Esophagus squamous epithelium (tissue), 5 donors: ENCODE measurements around the gene PIK3CB. TPM values are rescaled to one million over a fixed set of nuclear protein-coding genes. Genes with fewer than 3 reads are reported as not detected.

ENCODE experiments used
- DNase-seq: peaks from one replicate; lab custom pipeline; 2025; lab: John Stamatoyannopoulos, UW
- H3K27ac ChIP-seq, 4 donors: fragments of 200-600 bp; sonication (generic); one replicate each; pipeline ENCODE4 v1.5.1; 2016 to 2019; ENCODE audit warnings: mild to moderate bottlenecking in 1 of 4
- H3K27me3 ChIP-seq, 4 donors: fragments of 200-600 bp; sonication (generic); 1 replicate in 3 of 4; 2 replicates in 1 of 4; pipeline versions ENCODE4 v1.5.1 to v1.6.0; 2017 to 2021; ENCODE audit warnings: antibody characterized with exemption in 1 of 4
- H3K36me3 ChIP-seq, 3 donors: fragments of 200-600 bp; sonication (generic); one replicate each; pipeline ENCODE4 v1.5.1; 2016 to 2019
- H3K4me1 ChIP-seq, 3 donors: fragments of 200-600 bp; sonication (generic); one replicate each; pipeline ENCODE4 v1.5.1; 2017 to 2019
- H3K4me3 ChIP-seq, 4 donors: fragments of 200-600 bp; sonication (generic); 1 replicate in 3 of 4; 2 replicates in 1 of 4; pipeline ENCODE4 v1.5.1; 2016 to 2019; ENCODE audit warnings: mild to moderate bottlenecking in 2 of 4, moderate library complexity in 1 of 4
- H3K9me3 ChIP-seq, 3 donors: fragments of 200-600 bp; sonication (generic); one replicate each; pipeline ENCODE4 v1.5.1; 2016 to 2019
- CTCF ChIP-seq, 6 experiments: fragments of 450-650 bp in 4 of 6; fragments of 200-600 bp in 2 of 6; sonication (generic) in 2 of 6; IDR thresholded peaks; one replicate each; pipeline ENCODE4 v1.5.1; 2016 to 2019; ENCODE audit warnings: antibody characterized with exemption in 6 of 6, mild to moderate bottlenecking in 4 of 6, moderate library complexity in 4 of 6
- POLR2A ChIP-seq, 4 donors: fragments of 450-650 bp; IDR thresholded peaks; one replicate each; pipeline ENCODE4 v1.6.1; 2017; ENCODE audit warnings: antibody characterized with exemption in 4 of 4, mild to moderate bottlenecking in 4 of 4, moderate library complexity in 3 of 4
- WGBS, 2 donors: methylation state at CpG; one replicate each; pipeline ENCODE4 v1.1.5; 2018; 5-methylcytosine and 5-hydroxymethylcytosine counted together
- intact Hi-C: fragments of 100-400 bp; cut with DNase I; formaldehyde crosslinking; loops from one replicate; pipeline ENCODE4 v1.15.0; 2022
- total RNA-seq, 4 donors: library from RNA; depleted of rRNA; stranded (reverse); fragments of >200 nt; gene quantifications; one replicate each; pipeline ENCODE4 v1.1.0, GENCODE V29; 2016
- donor health status: DM: yes; HTN: yes; CAD: no.

PIK3CB gene
- total RNA-seq, 4 donors from 2014 or later: 14.7 to 36.2 (median 28.5) TPM

DNA sequence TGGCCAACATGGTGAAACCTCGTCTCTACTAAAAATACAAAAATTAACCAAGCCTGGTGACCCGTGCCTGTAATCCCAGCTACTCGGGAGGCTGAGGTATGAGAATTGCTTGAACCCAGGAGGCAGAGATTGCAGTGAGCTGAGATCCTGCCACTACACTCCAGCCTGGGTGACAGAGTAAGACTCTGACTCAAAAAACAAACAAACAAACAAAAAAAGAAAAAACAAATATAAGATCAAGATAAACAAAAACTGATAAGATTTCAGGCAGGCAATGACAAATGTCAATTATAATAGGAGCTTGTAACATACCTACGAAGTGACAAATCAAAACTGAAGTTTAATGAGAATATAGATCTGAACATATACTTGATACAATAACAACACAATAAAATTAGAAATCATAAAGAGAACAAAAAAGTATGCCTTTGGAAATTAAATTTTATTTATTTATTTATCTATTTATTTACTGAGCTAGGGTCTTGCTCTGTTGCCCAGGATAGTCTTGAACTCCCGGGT is 155.8 kb downstream of the PIK3CB start:
- Histone ChIP-seq H3K4me1 (peaks cover 0 to 3% (median 0%) of the 10 kb centered on the region in 3 donors), H3K27ac (no peak overlapping the region)

DNA sequence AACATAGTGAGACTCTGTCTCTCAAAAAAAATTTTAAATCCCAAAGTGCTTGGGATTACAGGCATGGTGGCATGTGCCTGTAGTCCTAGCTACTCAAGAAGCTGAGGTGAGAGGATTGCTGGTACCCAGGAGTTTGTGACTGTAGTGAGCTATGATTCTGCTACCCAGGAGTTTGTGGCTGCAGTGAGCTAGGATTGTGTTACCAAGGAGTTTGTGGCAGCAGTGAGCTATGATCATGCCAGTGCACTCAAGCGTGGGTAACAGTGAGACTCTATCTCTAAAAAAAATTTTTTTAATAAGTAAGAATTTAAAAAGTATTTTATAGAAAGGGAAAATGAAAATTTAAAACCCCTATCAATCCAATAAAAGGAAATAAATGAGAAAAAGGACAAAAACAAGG is 156.6 kb downstream of the PIK3CB start:
- no peak for DNase-seq
- WGBS, 2 donors: 93 to 96% methylated on average over 1 of the region's 1 CpG
- no peak overlapping the region for H3K27ac ChIP-seq
- H3K9me3 ChIP-seq: peaks cover 4 to 29% (median 8%) of the 10 kb centered on the region in 3 donors
- intact Hi-C loops: no loop called here
- no peaks in the 10 kb centered on the region for H3K27me3 ChIP-seq
- H3K36me3 ChIP-seq: peaks cover 0 to 94% (median 8%) of the 10 kb centered on the region in 3 donors
- peaks cover 0 to 6% (median 0%) of the 10 kb centered on the region in 3 donors for H3K4me1 ChIP-seq
- TF ChIP-seq POLR2A (IDR thresholded peaks at IDR 0.05) (no peak), CTCF (IDR thresholded peaks at IDR 0.05) (no peak)
- no peak overlapping the region for H3K4me3 ChIP-seq

More for the DNA sequence above, 155.8 kb downstream of the PIK3CB start:
- 88 to 91% methylated on average over 5 of the region's 5 CpGs for WGBS, 2 donors
- H3K36me3 ChIP-seq: peaks cover 0 to 98% (median 8%) of the 10 kb centered on the region in 3 donors
- no peak overlapping the region for H3K4me3 ChIP-seq
- intact Hi-C loops: no loop called here
- peaks cover 4 to 29% (median 8%) of the 10 kb centered on the region in 3 donors for H3K9me3 ChIP-seq
- no peaks in the 10 kb centered on the region for H3K27me3 ChIP-seq
- TF ChIP-seq CTCF (IDR thresholded peaks at IDR 0.05) (no peak), POLR2A (IDR thresholded peaks at IDR 0.05) (no peak)
- DNase-seq: no peak

- Histone ChIP-seq H3K27ac (no peak overlapping the region), H3K36me3 (peaks cover 0 to 67% (median 8%) of the 10 kb centered on the region in 3 donors), H3K9me3 (peaks cover 4 to 29% (median 8%) of the 10 kb centered on the region in 3 donors), H3K4me3 (no peak overlapping the region), H3K27me3 (no peaks in the 10 kb centered on the region), H3K4me1 (peaks cover 0 to 6% (median 5%) of the 10 kb centered on the region in 3 donors)
- 81 to 86% methylated on average over 1 of the region's 1 CpG for WGBS, 2 donors
- no peak for DNase-seq
- intact Hi-C loops: no loop called here
- TF ChIP-seq CTCF (IDR thresholded peaks at IDR 0.05) (no peak), POLR2A (IDR thresholded peaks at IDR 0.05) (no peak)
Measured at GRCh38 chr3:138675393-138675792, 159.3 kb downstream of the PIK3CB start.

- intact Hi-C loops: no loop called here
- H3K4me3 ChIP-seq: no peak overlapping the region
- H3K36me3 ChIP-seq: peaks cover 0 to 52% (median 8%) of the 10 kb centered on the region in 3 donors
- no peak overlapping the region for H3K27ac ChIP-seq
- no peaks in the 10 kb centered on the region for H3K27me3 ChIP-seq
- no peak for DNase-seq
- H3K4me1 ChIP-seq: peaks cover 0 to 10% (median 6%) of the 10 kb centered on the region in 3 donors
- TF ChIP-seq CTCF (IDR thresholded peaks at IDR 0.05): no peak
- no peak for TF ChIP-seq POLR2A (IDR thresholded peaks at IDR 0.05)
- 54 to 55% methylated on average over 4 of the region's 4 CpGs for WGBS, 2 donors
- H3K9me3 ChIP-seq: peaks cover 4 to 29% (median 8%) of the 10 kb centered on the region in 3 donors
Measured at GRCh38 chr3:138673641-138674530, 160.8 kb downstream of the PIK3CB start.

GRCh38 chr3:138670407-138670806 is 164.3 kb downstream of the PIK3CB start:
- peaks cover 0 to 48% (median 0%) of the 10 kb centered on the region in 3 donors for H3K36me3 ChIP-seq
- H3K27ac ChIP-seq: no peak overlapping the region
- H3K4me3 ChIP-seq: no peak overlapping the region
- no peak for DNase-seq
- peaks cover 0 to 10% (median 6%) of the 10 kb centered on the region in 3 donors for H3K4me1 ChIP-seq
- no peaks in the 10 kb centered on the region for H3K27me3 ChIP-seq
- TF ChIP-seq CTCF (IDR thresholded peaks at IDR 0.05) (no peak), POLR2A (IDR thresholded peaks at IDR 0.05) (no peak)
- intact Hi-C loops: no loop called here
- peaks cover 0 to 10% (median 4%) of the 10 kb centered on the region in 3 donors for H3K9me3 ChIP-seq
